Gastrocnemius medialis (tissue), 4 donors: ENCODE measurements around the gene MGST3. TPM values are rescaled to one million over a fixed set of nuclear protein-coding genes. Genes with fewer than 3 reads are reported as not detected.

Experiments used
- ATAC-seq, 2 donors: fragments of 150-250 bp; one replicate each; pipeline ENCODE4 v1.9.1; 2016
- DNase-seq, 2 donors: peaks; one replicate each; pipeline ENCODE4 v3.0.0-alpha.2; 2019
- H3K27ac ChIP-seq, 4 donors: fragments of 200-600 bp; sonication (generic); 1 replicate in 1 of 4; 2 replicates in 3 of 4; pipeline ENCODE4 v1.5.1; 2016 to 2018; ENCODE audit warnings: mild to moderate bottlenecking in 2 of 4, moderate library complexity in 1 of 4
- H3K27me3 ChIP-seq, 3 donors: fragments of 200-600 bp; sonication (generic) in 2 of 3; 1 replicate in 1 of 3; 2 replicates in 2 of 3; pipeline versions ENCODE4 v1.5.1 to v1.6.0; 2016 to 2019; ENCODE audit warnings: mild to moderate bottlenecking in 1 of 3, moderate library complexity in 1 of 3
- H3K36me3 ChIP-seq, 2 donors: fragments of 200-600 bp; sonication (generic) in 1 of 2; one replicate each; pipeline ENCODE4 v1.5.1; 2017 to 2018
- H3K4me1 ChIP-seq, 2 donors: fragments of 200-600 bp; sonication (generic) in 1 of 2; one replicate each; pipeline ENCODE4 v1.5.1; 2016 to 2017; ENCODE audit warnings: mild to moderate bottlenecking in 2 of 2
- H3K4me3 ChIP-seq, 4 donors: fragments of 200-600 bp; sonication (generic) in 3 of 4; 1 replicate in 1 of 4; 2 replicates in 3 of 4; pipeline ENCODE4 v1.5.1; 2016 to 2019; ENCODE audit warnings: mild to moderate bottlenecking in 2 of 4
- H3K9me3 ChIP-seq, 3 donors: fragments of 200-600 bp; sonication (generic) in 2 of 3; 1 replicate in 1 of 3; 2 replicates in 2 of 3; pipeline ENCODE4 v1.5.1; 2016 to 2019
- CTCF ChIP-seq, 5 experiments: fragments of 450-650 bp in 3 of 5; fragments of 200-600 bp in 2 of 5; sonication (generic) in 2 of 5; IDR thresholded peaks in 4 of 5; conservative IDR thresholded peaks in 1 of 5; 1 replicate in 4 of 5; 2 replicates in 1 of 5; pipeline ENCODE4 v1.5.1; 2016 to 2019; ENCODE audit warnings: antibody characterized with exemption in 5 of 5, mild to moderate bottlenecking in 3 of 5, moderate library complexity in 3 of 5
- POLR2A ChIP-seq, 2 donors: fragments of 450-650 bp; IDR thresholded peaks; one replicate each; pipeline ENCODE4 v1.6.1; 2017; ENCODE audit warnings: antibody characterized with exemption in 2 of 2, mild to moderate bottlenecking in 2 of 2, moderate library complexity in 2 of 2
- in situ Hi-C, 4 donors: fragments of 200-750 bp; cut with MboI; loops; one replicate each; pipeline versions ENCODE4 v1.15.0 to v1.8.0; 2017; ENCODE audit warnings: low sequenced_read_pairs in 4 of 4
- intact Hi-C: fragments of 100-400 bp; cut with DNase I; formaldehyde crosslinking; loops from one replicate; pipeline ENCODE4 v1.15.1; 2023; ENCODE audit warnings: low total_unique reads
- total RNA-seq, 4 donors: library from RNA; depleted of rRNA; stranded (reverse); fragments of >200 nt; gene quantifications; one replicate each; pipeline versions ENCODE4 v1.1.0 to v1.2.3, GENCODE V29; 2016

MGST3 gene
- total RNA-seq, 4 donors from 2014 or later = 101 to 275 (median 202) TPM

GRCh38 chr1:165612062-165612461 lies 19.0 kb upstream of the MGST3 start:
- H3K4me1 ChIP-seq = no peaks in the 10 kb centered on the region
- TF ChIP-seq POLR2A (IDR thresholded peaks at IDR 0.05) = no peak
- TF ChIP-seq CTCF (IDR thresholded peaks at IDR 0.05 in 4 of 5, conservative IDR thresholded peaks at IDR 0.05 in 1 of 5) = no peak
- H3K27me3 ChIP-seq = peaks cover 0 to 4% (median 2%) of the 10 kb centered on the region in 3 donors
- intact Hi-C loops (no loop called here), in situ Hi-C loops (no loop called here)
- no peak for DNase-seq
- no peaks in the 10 kb centered on the region for H3K9me3 ChIP-seq
- no peak overlapping the region for H3K27ac ChIP-seq
- H3K36me3 ChIP-seq = no peaks in the 10 kb centered on the region
- no peak overlapping the region for H3K4me3 ChIP-seq
- ATAC-seq = no peak

- DNase-seq = no peak
- peaks cover 0 to 4% (median 0%) of the 10 kb centered on the region in 3 donors for H3K27me3 ChIP-seq
- no peak for TF ChIP-seq POLR2A (IDR thresholded peaks at IDR 0.05)
- intact Hi-C loops = no loop called here
- no peak for ATAC-seq
- H3K36me3 ChIP-seq = no peaks in the 10 kb centered on the region
- no peaks in the 10 kb centered on the region for H3K9me3 ChIP-seq
- H3K4me1 ChIP-seq = no peaks in the 10 kb centered on the region
- H3K4me3 ChIP-seq = no peak overlapping the region
- in situ Hi-C loops = no loop called here
- H3K27ac ChIP-seq = no peak overlapping the region
Measured at GRCh38 chr1:165616054-165616612, 14.9 kb upstream of the MGST3 start.

GRCh38 chr1:165616987-165617546 lies 14.0 kb upstream of the MGST3 start:
- Histone ChIP-seq H3K27ac (no peak overlapping the region), H3K27me3 (no peaks in the 10 kb centered on the region), H3K9me3 (no peaks in the 10 kb centered on the region), H3K4me3 (no peak overlapping the region), H3K4me1 (no peaks in the 10 kb centered on the region), H3K36me3 (no peaks in the 10 kb centered on the region)
- TF ChIP-seq CTCF (IDR thresholded peaks at IDR 0.05 in 4 of 5, conservative IDR thresholded peaks at IDR 0.05 in 1 of 5) (no peak), POLR2A (IDR thresholded peaks at IDR 0.05) (no peak)
- ATAC-seq = no peak
- no peak for DNase-seq
- in situ Hi-C loops (no loop called here), intact Hi-C loops (no loop called here)

GRCh38 chr1:165619647-165620151 lies 11.3 kb upstream of the MGST3 start:
- Histone ChIP-seq H3K4me1 (no peaks in the 10 kb centered on the region), H3K36me3 (no peaks in the 10 kb centered on the region), H3K27ac (no peak overlapping the region), H3K27me3 (no peaks in the 10 kb centered on the region), H3K9me3 (no peaks in the 10 kb centered on the region), H3K4me3 (no peak overlapping the region)
- intact Hi-C loops = no loop called here
- no peak for TF ChIP-seq CTCF (IDR thresholded peaks at IDR 0.05 in 4 of 5, conservative IDR thresholded peaks at IDR 0.05 in 1 of 5)
- no peak for TF ChIP-seq POLR2A (IDR thresholded peaks at IDR 0.05)
- in situ Hi-C loops = loop anchor here in 1 of 4 donors (10.0 kb wide), 1 partner anchor 145 kb away; the partner anchor contains the start of gene TMCO1
- DNase-seq (no peak), ATAC-seq (no peak)

GRCh38 chr1:165623624-165624023 lies 7.4 kb upstream of the MGST3 start:
- H3K4me1 ChIP-seq = no peaks in the 10 kb centered on the region
- H3K27me3 ChIP-seq = no peaks in the 10 kb centered on the region
- H3K4me3 ChIP-seq = no peak overlapping the region
- H3K27ac ChIP-seq = no peak overlapping the region
- ATAC-seq (no peak), DNase-seq (no peak)
- intact Hi-C loops = no loop called here
- H3K9me3 ChIP-seq = no peaks in the 10 kb centered on the region
- TF ChIP-seq CTCF (IDR thresholded peaks at IDR 0.05 in 4 of 5, conservative IDR thresholded peaks at IDR 0.05 in 1 of 5) (no peak), POLR2A (IDR thresholded peaks at IDR 0.05) (no peak)
- in situ Hi-C loops = loop anchor here in 1 of 4 donors (10.0 kb wide), 1 partner anchor 141 kb away; the partner anchor contains the start of gene TMCO1
- H3K36me3 ChIP-seq = no peaks in the 10 kb centered on the region
